DND-41 (cell line): ENCODE results near the gene DSCAML1.

Experiments used
- EZH2 ChIP-seq: IDR thresholded peaks from 3 replicates; pipeline ENCODE4 v1.6.1; 2012; ENCODE audit warnings: borderline replicate concordance, low read depth, mild to moderate bottlenecking, moderate library complexity, low read length, inconsistent platforms; ENCODE audit not compliant: severe bottlenecking
- TF ChIP-seq, protein P1 (sequence below): IDR thresholded peaks from 2 replicates; pipeline ENCODE4 v1.5.1; 2012; ENCODE audit warnings: borderline replicate concordance, low read length, moderate library complexity, mild to moderate bottlenecking; ENCODE audit not compliant: poor library complexity, severe bottlenecking; ENCODE audit errors: extremely low read depth

GRCh38 chr11:117387992-117388755, 408.8 kb downstream of the DSCAML1 start:
- TF ChIP-seq, protein P1, sequence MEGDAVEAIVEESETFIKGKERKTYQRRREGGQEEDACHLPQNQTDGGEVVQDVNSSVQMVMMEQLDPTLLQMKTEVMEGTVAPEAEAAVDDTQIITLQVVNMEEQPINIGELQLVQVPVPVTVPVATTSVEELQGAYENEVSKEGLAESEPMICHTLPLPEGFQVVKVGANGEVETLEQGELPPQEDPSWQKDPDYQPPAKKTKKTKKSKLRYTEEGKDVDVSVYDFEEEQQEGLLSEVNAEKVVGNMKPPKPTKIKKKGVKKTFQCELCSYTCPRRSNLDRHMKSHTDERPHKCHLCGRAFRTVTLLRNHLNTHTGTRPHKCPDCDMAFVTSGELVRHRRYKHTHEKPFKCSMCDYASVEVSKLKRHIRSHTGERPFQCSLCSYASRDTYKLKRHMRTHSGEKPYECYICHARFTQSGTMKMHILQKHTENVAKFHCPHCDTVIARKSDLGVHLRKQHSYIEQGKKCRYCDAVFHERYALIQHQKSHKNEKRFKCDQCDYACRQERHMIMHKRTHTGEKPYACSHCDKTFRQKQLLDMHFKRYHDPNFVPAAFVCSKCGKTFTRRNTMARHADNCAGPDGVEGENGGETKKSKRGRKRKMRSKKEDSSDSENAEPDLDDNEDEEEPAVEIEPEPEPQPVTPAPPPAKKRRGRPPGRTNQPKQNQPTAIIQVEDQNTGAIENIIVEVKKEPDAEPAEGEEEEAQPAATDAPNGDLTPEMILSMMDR: no peak
- no peak for TF ChIP-seq EZH2
